HG03469 (cell line): ENCODE data around the gene LIN7A.

ENCODE experiments used
- ATAC-seq: cut with Tn5 transposase; IDR thresholded peaks from one replicate; pipeline ENCODE4 v1.9.1; 2021; ENCODE audit warnings: mild to moderate bottlenecking, moderate library complexity, moderate number of reproducible peaks; ENCODE audit not compliant: unreplicated experiment

Gene LIN7A, protein sequence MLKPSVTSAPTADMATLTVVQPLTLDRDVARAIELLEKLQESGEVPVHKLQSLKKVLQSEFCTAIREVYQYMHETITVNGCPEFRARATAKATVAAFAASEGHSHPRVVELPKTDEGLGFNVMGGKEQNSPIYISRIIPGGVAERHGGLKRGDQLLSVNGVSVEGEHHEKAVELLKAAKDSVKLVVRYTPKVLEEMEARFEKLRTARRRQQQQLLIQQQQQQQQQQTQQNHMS

DNA sequence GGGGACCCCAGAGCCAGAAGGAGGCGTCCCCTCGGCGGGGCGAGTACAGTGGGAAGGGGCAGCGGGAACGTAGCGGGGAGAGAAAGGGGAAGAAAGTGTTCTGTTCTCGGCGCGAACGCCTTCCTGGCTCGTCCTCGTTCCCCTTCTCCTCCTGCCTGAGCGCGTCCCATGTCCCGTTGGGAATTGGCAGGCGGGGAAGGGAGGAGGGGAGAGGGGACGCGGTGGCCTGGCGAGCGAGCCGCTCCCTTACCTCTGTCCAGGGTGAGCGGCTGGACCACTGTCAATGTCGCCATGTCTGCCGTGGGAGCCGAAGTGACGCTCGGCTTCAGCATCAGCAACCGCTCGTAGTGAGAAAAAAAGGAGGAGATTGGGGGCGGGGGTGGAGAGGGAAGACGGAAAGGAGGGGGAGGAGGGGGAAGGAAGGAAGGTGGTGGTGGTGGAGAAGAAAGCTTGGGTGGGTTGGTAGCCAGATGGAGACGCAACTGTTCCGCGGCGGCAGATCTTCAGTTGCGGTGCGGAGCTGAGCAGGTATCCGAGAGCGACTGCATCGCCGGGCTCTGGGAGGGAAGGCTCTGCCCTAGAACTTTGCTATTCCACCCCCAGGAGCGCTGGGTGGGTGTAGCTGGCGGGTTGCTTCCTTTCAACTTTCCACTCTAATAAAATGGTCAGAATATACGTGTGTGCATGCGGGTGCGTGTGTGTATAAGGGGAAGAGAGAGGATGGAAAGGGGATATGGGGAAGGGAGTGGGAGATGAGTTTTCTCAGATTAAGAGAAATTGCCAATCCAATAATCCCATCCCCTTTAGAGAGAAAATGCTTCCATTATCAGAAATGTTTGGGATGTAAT is at the start of gene LIN7A:
LIN7A (minus strand) TSS at position 544 of the 848 bp plus-strand sequence; CDS start at position 332, 212 bp downstream.
- no peak for ATAC-seq

DNA sequence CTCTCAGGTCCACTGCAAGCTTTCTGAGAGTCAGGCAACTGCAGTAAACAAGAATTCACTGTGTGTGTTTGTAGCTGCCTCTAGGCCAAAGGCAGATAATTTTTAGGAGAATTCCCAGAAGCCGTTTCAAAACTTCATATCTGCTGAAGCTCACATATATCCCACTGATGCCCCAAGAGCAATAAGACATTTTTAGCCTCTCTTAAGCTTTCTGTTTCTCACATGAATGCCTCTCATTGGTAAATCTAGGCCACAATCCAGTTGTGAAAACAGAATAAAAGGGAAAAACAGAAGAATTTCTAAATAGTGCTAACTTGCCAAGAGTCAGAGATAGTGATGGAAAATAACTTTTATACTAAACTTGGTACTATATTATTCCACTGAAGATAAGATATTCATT is 48.5 kb upstream of the LIN7A start:
- ATAC-seq = no peak

DNA sequence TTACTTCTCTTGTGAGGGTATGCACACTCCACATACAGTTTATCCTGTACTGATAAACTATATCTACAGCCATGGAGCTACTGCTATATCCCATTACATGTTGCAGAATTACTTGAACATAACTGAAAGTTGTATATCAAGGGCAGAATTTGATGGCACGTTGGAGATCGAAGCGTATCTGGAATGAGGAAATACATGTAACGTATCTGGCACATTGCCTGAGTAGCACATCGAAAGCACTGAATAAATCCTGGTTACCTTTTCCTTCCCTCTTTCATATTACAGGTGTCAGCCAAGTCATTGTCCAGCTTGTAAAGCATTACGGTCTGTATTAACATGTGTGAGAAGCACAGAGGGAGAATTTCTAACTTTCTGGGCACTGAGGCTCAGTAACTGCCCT is 42.1 kb upstream of the LIN7A start:
- ATAC-seq = no peak

- no peak for ATAC-seq
These were observed 41.5 kb upstream of the LIN7A start for GRCh38 chr12:80979251-80979650.

- no peak for ATAC-seq
These were observed 39.6 kb upstream of the LIN7A start for GRCh38 chr12:80977346-80977745.

DNA sequence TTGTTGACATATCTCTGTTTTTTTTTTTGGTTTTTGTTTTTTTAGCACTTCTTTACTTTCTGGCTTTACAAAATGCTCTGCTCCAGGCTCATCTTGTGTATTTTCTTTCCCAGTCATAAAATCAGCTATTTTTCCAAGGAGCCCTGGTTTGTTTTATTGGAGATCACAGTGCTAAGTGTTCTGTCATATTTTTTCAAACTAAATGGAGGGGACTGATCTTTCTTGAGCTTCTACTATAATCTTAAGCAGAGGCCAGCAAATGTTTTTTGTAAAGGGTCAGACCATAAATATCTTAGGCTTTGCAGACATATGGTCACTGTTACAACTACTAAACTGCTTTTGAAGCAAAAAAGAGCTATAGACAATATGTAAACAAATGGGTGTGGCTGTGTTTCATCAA is 30.6 kb upstream of the LIN7A start:
- ATAC-seq = no peak

- ATAC-seq = no peak
These were observed 29.8 kb upstream of the LIN7A start for GRCh38 chr12:80967565-80967964.

DNA sequence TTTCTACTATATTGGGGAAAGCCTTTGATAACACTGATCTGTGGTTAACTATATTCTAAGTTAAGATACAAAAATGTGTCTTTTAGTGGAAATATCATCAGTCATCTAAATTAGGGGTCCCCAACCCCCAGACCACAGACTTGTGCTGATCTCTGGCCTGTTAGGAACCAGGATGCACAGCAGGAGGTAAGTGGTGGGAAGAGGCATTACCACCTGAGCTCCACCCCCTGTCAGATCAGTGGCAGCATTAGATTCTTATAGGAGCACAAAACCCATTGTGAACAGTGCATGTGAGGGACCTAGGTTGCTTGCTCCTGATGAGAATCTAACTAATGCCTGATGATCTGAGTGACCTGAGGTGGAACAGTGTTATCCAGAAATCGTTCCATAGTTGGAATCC is 28.3 kb upstream of the LIN7A start:
- ATAC-seq = no peak

- no peak for ATAC-seq
These were observed 20.4 kb upstream of the LIN7A start for GRCh38 chr12:80958162-80958561.

DNA sequence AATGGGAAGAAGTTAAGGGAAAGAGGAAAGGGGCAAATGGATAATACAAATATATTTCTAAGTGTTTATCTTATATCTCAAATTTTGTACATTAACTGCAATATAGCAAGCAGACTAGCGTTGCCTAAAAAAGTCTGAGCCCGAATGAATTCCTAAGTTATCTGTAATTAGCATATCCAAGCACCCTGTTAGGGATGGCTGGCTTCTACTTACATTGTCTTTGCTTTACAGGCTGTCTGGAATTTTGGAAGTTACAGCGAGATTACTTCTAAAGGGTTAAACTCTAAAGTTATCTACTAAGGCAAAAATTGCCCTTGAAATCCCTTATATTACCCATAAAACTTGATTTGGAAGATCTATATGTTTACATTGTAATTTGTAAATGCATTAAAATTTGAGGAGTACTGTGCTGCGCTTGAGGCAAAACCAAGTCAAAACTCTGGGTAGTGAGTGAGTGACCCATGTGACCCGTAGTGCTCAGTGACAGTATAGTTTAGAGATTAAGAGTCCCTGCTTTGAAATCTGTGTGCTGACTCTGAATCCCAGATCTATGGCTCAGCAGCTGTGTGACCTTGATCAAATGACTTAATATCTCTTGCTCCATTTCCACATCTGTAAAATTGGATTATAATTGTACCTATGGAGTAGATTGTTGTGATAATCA is 17.3 kb upstream of the LIN7A start:
- no peak for ATAC-seq

DNA sequence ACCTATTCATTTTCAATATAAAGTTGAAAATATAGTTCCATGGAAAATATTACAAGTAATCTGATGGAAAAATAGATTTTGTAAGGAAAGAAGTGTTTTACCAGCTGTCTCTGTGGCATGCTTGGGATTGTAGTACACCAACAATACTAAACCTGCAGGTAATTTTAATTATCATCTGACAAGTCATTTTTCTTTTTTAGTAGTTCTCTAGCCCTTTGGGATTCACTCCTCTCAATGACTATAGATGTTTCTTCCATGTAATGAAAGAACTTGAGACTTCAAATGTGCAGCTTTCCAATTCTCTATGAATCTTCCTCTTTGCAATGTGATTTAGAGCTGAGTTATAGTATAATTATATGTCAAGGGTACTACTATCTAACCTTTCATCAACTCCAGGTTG is 14.7 kb upstream of the LIN7A start:
- no peak for ATAC-seq

- no peak for ATAC-seq
These were observed 8.9 kb upstream of the LIN7A start for GRCh38 chr12:80946591-80946990.

DNA sequence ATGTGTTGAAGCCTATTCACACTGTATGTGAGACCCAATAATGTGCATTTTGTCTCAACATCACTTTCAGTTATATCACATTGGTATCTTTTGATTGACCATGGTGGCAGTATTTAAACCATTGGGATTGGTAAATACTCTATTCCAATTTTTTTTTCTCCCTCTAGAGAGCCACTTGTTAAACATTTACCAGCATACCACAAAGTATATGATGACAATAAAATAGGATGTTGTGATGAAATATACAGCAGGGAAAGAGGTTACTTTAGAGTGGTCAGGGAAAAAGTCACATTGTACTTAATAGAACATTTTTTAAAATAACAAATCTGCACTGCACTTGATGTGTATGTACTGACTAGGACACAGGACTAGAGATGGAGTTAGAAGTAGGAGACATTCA is 5.6 kb upstream of the LIN7A start:
- ATAC-seq = no peak

DNA sequence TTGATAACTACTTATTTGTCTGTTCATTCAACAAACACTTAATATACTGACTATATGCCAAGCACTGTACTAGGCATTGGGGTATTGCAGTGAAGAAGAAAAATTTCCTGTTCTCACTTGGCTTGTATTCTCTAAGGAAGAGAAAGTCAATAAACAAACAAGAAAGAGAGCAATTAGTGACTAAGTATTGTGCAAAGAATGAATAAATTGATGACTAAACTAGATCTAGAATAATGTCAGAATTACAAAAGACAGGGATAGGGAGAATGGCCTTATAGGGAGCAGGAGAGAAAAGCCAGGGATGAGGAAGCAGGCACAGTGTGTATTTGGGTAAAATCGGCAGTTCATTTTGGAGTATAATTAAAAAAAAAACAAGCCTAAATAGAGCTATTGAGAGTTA is 4.2 kb upstream of the LIN7A start:
- no peak for ATAC-seq

GRCh38 chr12:80939231-80939950 is 1.7 kb upstream of the LIN7A start:
- ATAC-seq = no peak

- no peak for ATAC-seq
These were observed 663 bp upstream of the LIN7A start for GRCh38 chr12:80938397-80938796.

- ATAC-seq = peak; percentile 29
These were observed 918 bp downstream of the LIN7A start for GRCh38 chr12:80936642-80937390.

GRCh38 chr12:80936353-80936641 is 1.4 kb downstream of the LIN7A start:
- ATAC-seq = no peak

- ATAC-seq = no peak
These were observed 2.6 kb downstream of the LIN7A start for GRCh38 chr12:80935111-80935510.

- ATAC-seq = no peak
These were observed 11.8 kb downstream of the LIN7A start for GRCh38 chr12:80925983-80926382.

DNA sequence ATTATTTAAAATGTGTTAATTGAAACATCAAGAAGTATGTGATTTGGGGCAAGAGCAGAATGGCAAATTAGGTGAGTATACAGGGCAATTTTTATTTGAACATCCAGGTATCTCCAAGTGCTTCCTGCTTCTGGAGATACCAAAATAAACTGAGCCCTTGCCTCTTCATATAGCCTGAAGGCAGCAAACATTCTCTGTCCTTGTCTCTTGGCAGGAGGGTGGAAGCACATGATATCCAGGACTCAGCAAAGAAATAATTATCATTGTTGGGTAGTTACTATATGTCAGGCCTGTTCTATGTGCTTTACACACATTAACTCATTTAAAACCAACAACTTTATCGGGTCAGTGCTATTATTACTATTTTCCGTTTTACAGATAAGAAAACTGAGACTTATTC is 12.5 kb downstream of the LIN7A start:
- ATAC-seq = no peak
